GM12872 (cell line): ENCODE measurements around the gene SHISA7.

Experiments
- TF ChIP-seq, protein P1 (sequence below): IDR thresholded peaks from 3 replicates; pipeline ENCODE4 v1.5.1; 2011; ENCODE audit warnings: low read depth, mild to moderate bottlenecking, low read length, moderate library complexity; ENCODE audit not compliant: insufficient read depth

Gene SHISA7

DNA sequence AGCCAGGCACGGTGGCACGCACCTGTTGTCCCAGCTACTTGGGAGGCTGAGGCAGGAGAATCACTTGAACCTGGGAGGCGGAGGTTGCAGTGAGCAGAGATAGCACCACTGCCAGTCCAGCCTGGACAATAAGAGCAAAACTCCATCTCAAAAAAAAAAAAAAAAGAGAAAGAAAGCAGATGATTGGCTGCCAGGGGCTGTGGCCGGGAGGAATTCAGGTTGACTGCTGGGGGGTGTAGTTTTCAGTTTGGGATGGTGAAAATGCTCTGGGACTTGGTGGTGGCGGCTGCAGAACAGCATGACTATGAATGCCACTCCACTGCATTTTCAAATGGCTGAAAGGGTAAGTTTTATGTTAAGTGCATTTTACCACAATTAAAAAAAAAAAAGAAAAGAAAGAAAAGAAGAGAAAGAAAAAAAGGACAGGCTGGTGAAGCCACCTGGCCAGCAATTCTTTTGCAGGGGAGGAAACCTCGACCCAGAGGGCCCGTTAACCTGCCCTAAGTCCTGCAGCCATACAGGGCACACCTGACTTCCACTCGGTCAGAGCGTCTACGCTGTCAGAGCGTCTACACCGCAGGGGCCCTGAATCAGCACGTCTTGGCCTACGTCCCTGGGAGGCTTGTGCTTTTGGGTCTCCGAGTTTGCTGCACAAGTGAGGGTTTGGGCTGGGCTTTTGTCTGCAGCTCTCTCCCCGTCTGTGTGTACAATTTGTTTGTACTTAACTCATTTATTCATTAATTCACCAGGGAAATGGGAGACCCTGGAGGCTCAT, 14.8 kb upstream of the SHISA7 start:
- TF ChIP-seq, protein P1, sequence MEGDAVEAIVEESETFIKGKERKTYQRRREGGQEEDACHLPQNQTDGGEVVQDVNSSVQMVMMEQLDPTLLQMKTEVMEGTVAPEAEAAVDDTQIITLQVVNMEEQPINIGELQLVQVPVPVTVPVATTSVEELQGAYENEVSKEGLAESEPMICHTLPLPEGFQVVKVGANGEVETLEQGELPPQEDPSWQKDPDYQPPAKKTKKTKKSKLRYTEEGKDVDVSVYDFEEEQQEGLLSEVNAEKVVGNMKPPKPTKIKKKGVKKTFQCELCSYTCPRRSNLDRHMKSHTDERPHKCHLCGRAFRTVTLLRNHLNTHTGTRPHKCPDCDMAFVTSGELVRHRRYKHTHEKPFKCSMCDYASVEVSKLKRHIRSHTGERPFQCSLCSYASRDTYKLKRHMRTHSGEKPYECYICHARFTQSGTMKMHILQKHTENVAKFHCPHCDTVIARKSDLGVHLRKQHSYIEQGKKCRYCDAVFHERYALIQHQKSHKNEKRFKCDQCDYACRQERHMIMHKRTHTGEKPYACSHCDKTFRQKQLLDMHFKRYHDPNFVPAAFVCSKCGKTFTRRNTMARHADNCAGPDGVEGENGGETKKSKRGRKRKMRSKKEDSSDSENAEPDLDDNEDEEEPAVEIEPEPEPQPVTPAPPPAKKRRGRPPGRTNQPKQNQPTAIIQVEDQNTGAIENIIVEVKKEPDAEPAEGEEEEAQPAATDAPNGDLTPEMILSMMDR = no peak

DNA sequence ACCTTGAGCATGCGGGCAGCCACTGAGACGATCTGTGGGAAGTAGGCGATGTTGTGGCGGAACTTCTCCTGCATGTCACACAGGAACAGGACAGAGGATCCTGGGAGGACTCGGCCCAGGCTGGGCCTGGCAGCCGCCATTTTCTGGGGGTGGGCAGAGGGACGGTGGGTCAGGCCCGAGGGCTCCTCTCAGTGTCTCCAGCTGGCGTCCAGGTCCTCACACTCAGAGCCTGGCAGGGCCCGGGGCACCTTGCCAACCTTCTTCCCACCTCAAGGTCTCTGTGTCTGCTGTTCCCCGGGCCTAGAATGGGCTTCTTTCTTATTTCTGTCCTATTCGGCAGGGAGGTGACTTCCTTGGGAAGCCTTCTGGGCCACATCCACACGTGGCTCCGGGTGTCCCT, 13.2 kb upstream of the SHISA7 start:
- TF ChIP-seq, protein P1 = no peak

DNA sequence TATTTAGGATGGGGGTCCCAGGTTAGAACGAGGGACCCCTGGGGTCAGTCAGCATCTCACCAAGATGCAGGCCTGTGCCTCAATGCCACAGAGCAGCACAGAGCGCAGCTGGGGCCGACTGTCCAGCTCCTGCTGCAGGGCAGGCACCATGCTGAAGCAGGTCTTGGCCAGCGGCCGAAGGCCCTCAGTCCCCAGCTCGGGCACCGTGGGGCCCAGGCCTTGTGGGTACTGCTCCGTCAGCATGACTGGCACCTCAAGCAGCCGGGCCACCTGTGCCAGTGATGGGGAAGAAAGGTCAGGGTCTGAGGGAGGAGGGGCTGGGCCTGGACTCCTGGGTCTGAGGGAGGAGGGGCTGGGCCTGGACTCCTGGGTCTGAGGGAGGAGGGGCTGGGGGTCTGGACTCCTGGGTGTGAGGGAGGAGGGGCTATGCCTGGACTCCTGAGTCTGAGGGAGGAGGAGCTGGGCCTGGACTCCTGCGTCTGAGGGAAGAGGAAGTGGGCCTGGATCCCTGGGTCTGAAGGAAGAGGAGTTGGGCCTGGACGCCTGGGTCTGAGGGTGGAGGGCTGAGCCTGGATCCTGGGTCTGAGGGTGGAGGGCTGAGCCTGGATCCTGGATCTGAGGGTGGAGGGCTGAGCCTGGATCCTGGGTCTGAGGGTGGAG, 12.6 kb upstream of the SHISA7 start:
- TF ChIP-seq, protein P1 = no peak

DNA sequence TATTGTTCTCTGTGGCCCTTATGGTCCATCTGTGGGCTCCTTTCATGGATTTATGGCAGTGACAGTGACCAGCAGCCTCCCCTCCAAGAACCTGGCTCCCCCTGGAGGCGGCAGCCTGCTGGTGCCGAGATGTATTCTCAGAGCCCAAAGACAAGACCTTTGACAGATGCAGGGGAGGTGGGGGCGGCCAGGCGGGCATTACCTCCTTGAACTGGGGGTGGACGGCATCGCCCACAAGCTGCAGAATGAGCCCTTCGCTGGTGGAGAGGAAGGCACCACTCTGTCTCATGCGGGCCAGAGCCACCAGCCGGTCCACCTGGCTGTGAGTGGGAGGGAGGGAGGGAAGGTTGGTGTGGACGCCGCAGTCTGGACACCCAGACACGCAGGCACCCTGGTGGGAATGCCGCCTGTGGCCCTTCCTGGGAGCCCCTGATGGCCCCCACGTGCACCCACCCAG, 11.7 kb upstream of the SHISA7 start:
- TF ChIP-seq, protein P1 = peak; percentile 73

DNA sequence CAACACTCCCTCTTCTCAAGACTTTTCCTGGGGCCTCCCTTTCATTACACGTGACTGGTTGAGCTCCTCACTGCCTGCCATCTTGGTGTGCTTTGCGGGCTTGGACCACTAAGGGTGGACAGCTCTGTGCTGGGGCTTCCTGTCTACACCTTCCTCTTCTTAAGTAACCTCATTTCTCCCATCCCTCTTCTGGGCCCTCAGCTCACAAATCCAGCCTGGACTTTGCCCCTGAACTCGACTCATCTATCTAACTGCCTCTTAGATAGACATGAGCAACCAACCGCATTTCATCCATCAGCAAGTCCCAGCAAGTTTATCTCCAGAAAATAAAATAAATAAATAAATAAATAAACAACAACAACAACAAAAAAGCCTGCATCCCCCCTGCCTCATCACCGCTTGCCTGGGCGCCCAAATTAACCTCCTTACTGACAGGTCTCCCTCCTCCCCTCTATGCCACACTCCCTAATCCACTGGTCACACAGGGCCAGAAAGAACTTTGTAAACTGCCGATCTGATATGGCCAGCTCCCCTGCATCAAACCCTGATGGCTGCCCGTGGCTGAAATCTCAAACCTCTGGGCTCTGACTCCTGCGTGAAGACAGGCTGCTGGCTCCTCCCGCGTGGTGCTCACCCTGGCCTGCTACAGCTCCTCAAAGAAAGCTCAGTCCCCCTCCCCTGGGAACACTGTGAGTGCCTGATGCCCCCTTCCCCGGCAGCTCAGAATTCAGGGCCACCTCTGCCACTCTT, 10.6 kb upstream of the SHISA7 start:
- TF ChIP-seq, protein P1 = no peak

DNA sequence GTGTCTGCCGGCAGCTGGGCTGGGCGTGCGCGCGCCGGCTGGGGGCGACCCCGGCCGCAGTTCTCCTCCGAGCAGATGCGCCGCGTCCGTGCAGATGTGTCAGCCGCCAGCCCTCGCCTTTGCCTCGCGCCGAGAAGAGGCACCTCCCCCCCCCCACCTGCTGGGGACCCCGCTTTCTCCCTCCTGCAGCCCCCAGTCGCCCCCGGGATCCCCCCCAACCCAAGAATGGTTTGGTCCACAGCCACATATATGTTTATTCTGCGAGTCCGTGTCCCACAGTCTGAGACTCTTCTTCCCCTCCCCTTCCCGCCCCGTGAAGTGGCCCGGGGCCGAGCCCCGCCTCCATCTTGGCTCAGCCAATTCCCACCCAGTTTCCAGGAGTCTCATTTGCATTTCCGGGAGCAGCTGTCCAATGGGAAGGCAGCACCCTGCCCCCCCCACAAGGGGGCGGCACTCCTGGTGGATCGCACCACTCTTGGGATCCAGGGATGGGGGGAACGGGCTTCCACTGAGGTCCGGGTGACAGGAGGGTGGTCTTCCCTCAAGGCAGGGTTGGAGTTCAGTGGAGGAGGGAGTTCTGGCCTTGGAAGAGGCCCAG, 9.7 kb upstream of the SHISA7 start:
- TF ChIP-seq, protein P1 = no peak
